Osteoblast (primary cell): ENCODE results near the gene PALS1. TPM values are rescaled to one million over a fixed set of nuclear protein-coding genes. Genes with fewer than 3 reads are reported as not detected.

Source experiments
- DNase-seq: peaks from one replicate; pipeline ENCODE4 v3.0.0; 2011; ENCODE audit warnings: low spot score, mixed read lengths; ENCODE audit not compliant: insufficient read length; ENCODE audit errors: missing footprints
- H2AFZ ChIP-seq: 2 replicates; pipeline ENCODE4 v1.6.0; 2011; ENCODE audit warnings: mild to moderate bottlenecking, low read length
- H3K27ac ChIP-seq: 2 replicates; pipeline ENCODE4 v1.5.1; 2011; ENCODE audit warnings: mild to moderate bottlenecking, low read depth, low read length, moderate library complexity
- H3K27me3 ChIP-seq: 2 replicates; pipeline ENCODE4 v1.6.0; 2012; ENCODE audit warnings: mild to moderate bottlenecking, control low read depth, inconsistent platforms, low read length, moderate library complexity; ENCODE audit not compliant: insufficient read depth
- H3K36me3 ChIP-seq: 2 replicates; pipeline ENCODE4 v1.5.1; 2011; ENCODE audit warnings: mild to moderate bottlenecking, low read length, control low read depth, moderate library complexity; ENCODE audit not compliant: insufficient read depth
- H3K4me1 ChIP-seq: 2 replicates; pipeline ENCODE4 v1.5.1; 2011; ENCODE audit warnings: mild to moderate bottlenecking, low read length, control low read depth, moderate library complexity; ENCODE audit not compliant: insufficient read depth
- H3K4me2 ChIP-seq: 2 replicates; pipeline ENCODE4 v1.6.0; 2011; ENCODE audit warnings: mild to moderate bottlenecking, low read length; ENCODE audit not compliant: insufficient read depth
- H3K4me3 ChIP-seq: fragments of 200-600 bp; sonication (generic); 3 replicates; pipeline ENCODE4 v1.5.1; 2012; ENCODE audit warnings: mild to moderate bottlenecking, low read length, inconsistent platforms; ENCODE audit not compliant: insufficient read depth
- H3K79me2 ChIP-seq: 2 replicates; pipeline ENCODE4 v1.6.0; 2012; ENCODE audit warnings: mild to moderate bottlenecking, low read length, control low read depth, inconsistent platforms; ENCODE audit not compliant: insufficient read depth
- H3K9me3 ChIP-seq: 2 replicates; pipeline ENCODE4 v1.5.1; 2011; ENCODE audit warnings: low read depth, low read length, control low read depth
- H4K20me1 ChIP-seq: 2 replicates; pipeline ENCODE4 v1.6.0; 2012; ENCODE audit warnings: mild to moderate bottlenecking, low read length, control low read depth; ENCODE audit not compliant: insufficient read depth
- CTCF ChIP-seq: IDR thresholded peaks from 2 replicates; pipeline ENCODE4 v1.5.1; 2011; ENCODE audit warnings: mild to moderate bottlenecking, low read depth, low read length, moderate library complexity; ENCODE audit errors: extremely low read depth
- total RNA-seq: library from RNA; depleted of rRNA; stranded (reverse); fragments of >200 nt; gene quantifications from 2 replicates; pipeline ENCODE4 v1.2.3, GENCODE V29; 2012

The PALS1 gene
- total RNA-seq, 1 donor, result 21.7 TPM

DNA sequence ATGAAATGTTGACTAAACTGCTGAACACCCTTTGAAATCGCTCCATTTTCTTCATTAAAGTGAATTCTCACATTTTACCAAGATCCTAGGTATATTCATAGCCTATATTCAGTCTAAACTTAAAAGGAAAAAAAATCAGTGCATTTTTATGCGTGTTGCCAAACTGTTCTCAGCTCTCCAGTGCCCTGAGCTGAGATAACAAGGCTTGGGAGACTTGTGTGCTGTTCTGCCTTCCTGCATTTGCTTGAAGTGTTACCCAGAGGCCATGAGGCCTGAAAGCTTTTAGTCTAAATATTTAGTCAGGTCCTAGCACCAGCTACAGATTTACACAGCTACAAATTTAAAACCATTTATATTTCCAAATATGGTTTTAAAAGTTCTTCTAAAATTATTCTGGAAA is 8.6 kb upstream of the PALS1 start:
- no peak for TF ChIP-seq CTCF
- Histone ChIP-seq H3K4me3 (no peak overlapping the region), H3K9me3 (no peaks in the 10 kb centered on the region), H3K27me3 (no peaks in the 10 kb centered on the region), H3K36me3 (no peaks in the 10 kb centered on the region), H3K27ac (no peak overlapping the region), H3K4me2 (no peak overlapping the region), H2AFZ (no peak overlapping the region), H3K4me1 (no peaks in the 10 kb centered on the region), H3K79me2 (no peaks in the 10 kb centered on the region), H4K20me1 (no peaks in the 10 kb centered on the region)
- no peak for DNase-seq

- DNase-seq, result no peak
- TF ChIP-seq CTCF, result no peak
- H2AFZ ChIP-seq, result no peak overlapping the region
- H3K4me3 ChIP-seq, result no peak overlapping the region
- peaks cover under 1% of the 10 kb centered on the region for H4K20me1 ChIP-seq
- H3K27ac ChIP-seq, result no peak overlapping the region
- H3K4me1 ChIP-seq, result peaks cover 11% of the 10 kb centered on the region
- H3K27me3 ChIP-seq, result no peaks in the 10 kb centered on the region
- peaks cover 8% of the 10 kb centered on the region for H3K79me2 ChIP-seq
- no peaks in the 10 kb centered on the region for H3K9me3 ChIP-seq
- no peak overlapping the region for H3K4me2 ChIP-seq
- H3K36me3 ChIP-seq, result no peaks in the 10 kb centered on the region
Measured at GRCh38 chr14:67237591-67237990, 3.6 kb upstream of the PALS1 start.

DNA sequence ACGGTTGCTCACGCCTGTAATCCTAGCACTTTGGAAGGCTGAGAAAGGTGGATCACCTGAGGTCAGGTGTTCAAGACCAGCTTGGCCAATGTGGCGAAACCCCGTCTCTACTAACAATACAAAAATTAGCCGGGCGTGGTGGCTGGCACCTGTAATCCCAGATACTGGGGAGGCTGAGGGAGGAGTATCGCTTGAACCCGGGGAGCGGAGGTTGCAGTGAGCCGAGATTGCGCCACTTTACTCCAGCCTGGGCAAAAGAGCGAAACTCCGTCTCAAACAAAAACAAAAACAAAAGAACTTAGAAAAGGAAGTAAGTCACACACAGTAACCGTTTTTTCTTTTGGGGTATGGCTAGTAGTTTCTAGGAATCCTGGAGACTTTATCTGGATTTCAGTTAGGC is 1.7 kb upstream of the PALS1 start:
- DNase-seq, result no peak
- H3K36me3 ChIP-seq, result no peaks in the 10 kb centered on the region
- peaks cover 27% of the 10 kb centered on the region for H3K79me2 ChIP-seq
- no peak overlapping the region for H3K4me3 ChIP-seq
- H2AFZ ChIP-seq, result peak overlapping the region; percentile 86
- H4K20me1 ChIP-seq, result peaks cover 10% of the 10 kb centered on the region
- H3K27me3 ChIP-seq, result no peaks in the 10 kb centered on the region
- H3K9me3 ChIP-seq, result no peaks in the 10 kb centered on the region
- H3K4me1 ChIP-seq, result peaks cover 15% of the 10 kb centered on the region
- H3K27ac ChIP-seq, result no peak overlapping the region
- no peak for TF ChIP-seq CTCF
- H3K4me2 ChIP-seq, result peak overlapping the region; percentile 97

DNA sequence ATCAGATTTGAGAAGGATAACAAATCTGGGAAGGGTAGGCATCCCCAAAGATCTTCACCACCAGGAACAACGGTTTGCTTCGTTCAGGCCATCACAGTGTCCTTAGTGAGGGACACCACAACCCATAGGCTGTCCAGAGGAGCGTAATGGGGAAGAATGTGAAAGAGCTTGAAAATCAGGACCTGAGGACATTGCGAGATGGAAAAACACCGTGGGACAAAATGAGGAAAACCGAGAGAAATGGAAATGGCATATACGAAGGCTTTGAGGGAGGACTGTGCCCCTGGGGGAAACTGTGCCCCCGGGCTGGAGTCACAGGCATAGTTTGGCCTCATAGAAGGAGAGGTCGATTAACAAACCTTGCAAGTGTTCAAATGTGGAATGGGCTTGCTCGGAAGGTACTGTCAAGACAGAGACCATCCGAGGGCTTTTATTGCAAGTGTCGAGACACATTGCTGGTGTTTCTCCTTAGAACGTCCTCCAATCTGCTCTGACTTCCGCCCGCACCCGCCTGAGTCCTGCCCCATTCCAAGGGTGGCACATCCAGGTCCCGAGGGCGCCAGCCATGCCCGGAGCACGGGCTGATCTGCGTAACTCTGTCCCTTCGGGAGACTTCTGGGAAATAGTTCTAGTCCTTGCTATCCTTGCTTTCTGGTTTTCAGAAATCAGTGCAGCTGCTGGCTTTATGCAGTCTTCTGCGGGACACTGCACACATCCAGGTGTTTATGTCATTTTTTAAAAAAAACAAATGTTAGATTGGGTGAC is 885 bp upstream of the PALS1 start:
- H3K4me2 ChIP-seq, result peak overlapping the region; percentile 97
- peaks cover 10% of the 10 kb centered on the region for H4K20me1 ChIP-seq
- H3K27me3 ChIP-seq, result no peaks in the 10 kb centered on the region
- peak overlapping the region; percentile 94 for H3K4me3 ChIP-seq
- H3K79me2 ChIP-seq, result peaks cover 35% of the 10 kb centered on the region
- peaks cover 15% of the 10 kb centered on the region for H3K4me1 ChIP-seq
- TF ChIP-seq CTCF, result no peak
- H3K9me3 ChIP-seq, result no peaks in the 10 kb centered on the region
- no peak for DNase-seq
- peak overlapping the region; percentile 86 for H2AFZ ChIP-seq
- peak overlapping the region; percentile 85 for H3K27ac ChIP-seq
- no peaks in the 10 kb centered on the region for H3K36me3 ChIP-seq
